Mesenchymal stem cell (in vitro differentiated cells and primary cell): ENCODE measurements around the gene MAD2L2. TPM values are rescaled to one million over a fixed set of nuclear protein-coding genes. Genes with fewer than 3 reads are reported as not detected.

Source experiments
- DNase-seq: peaks from one replicate; pipeline ENCODE4 v3.0.0-alpha.2; 2013
- H2AFZ ChIP-seq: one replicate; pipeline ENCODE4 v1.6.1; 2013; ENCODE audit warnings: low read depth, mild to moderate bottlenecking, control low read depth, inconsistent platforms, low read length, moderate library complexity
- H2AK5ac ChIP-seq: 2 replicates; pipeline ENCODE4 v1.6.1; 2013; ENCODE audit warnings: low read length, moderate library complexity, mild to moderate bottlenecking, inconsistent platforms; ENCODE audit not compliant: severe bottlenecking
- H2BK120ac ChIP-seq: one replicate; pipeline ENCODE4 v1.6.1; 2013; ENCODE audit warnings: low read depth, mild to moderate bottlenecking, inconsistent platforms, low read length, moderate library complexity
- H2BK12ac ChIP-seq, 2 experiments: one replicate each; pipeline ENCODE4 v1.6.1; 2013; ENCODE audit warnings: inconsistent platforms in 2 of 2, low read length in 2 of 2, mild to moderate bottlenecking in 2 of 2, moderate library complexity in 2 of 2, control low read depth in 1 of 2
- H2BK15ac ChIP-seq: one replicate; pipeline ENCODE4 v1.6.1; 2013; ENCODE audit warnings: mild to moderate bottlenecking, low read depth, inconsistent platforms; ENCODE audit not compliant: poor library complexity, severe bottlenecking
- H2BK5ac ChIP-seq: 2 replicates; pipeline ENCODE4 v1.6.1; 2013; ENCODE audit warnings: low read depth, mild to moderate bottlenecking, low read length, control low read depth, inconsistent platforms; ENCODE audit not compliant: poor library complexity, severe bottlenecking
- H3K14ac ChIP-seq, 2 experiments: one replicate each; pipeline ENCODE4 v1.6.1; 2013; ENCODE audit warnings: inconsistent platforms in 2 of 2, low read length in 2 of 2, control low read depth in 1 of 2, mild to moderate bottlenecking in 1 of 2, moderate library complexity in 1 of 2
- H3K18ac ChIP-seq, 2 experiments: one replicate each; pipeline ENCODE4 v1.6.1; 2013; ENCODE audit warnings: inconsistent platforms in 2 of 2, low read length in 2 of 2, control low read depth in 1 of 2, low read depth in 1 of 2, mild to moderate bottlenecking in 1 of 2
- H3K23ac ChIP-seq, 2 experiments: one replicate each; pipeline ENCODE4 v1.6.1; 2013; ENCODE audit warnings: inconsistent platforms in 2 of 2, low read length in 2 of 2, mild to moderate bottlenecking in 2 of 2, moderate library complexity in 2 of 2, control low read depth in 1 of 2
- H3K27ac ChIP-seq: 2 replicates; pipeline ENCODE4 v1.5.1; 2013; ENCODE audit warnings: mild to moderate bottlenecking, moderate library complexity, low read length, control low read depth, inconsistent platforms; ENCODE audit not compliant: poor library complexity, severe bottlenecking
- H3K27me3 ChIP-seq, 2 experiments: 2 replicates each; pipeline versions ENCODE4 v1.6.1 to v1.7.0; 2013; ENCODE audit warnings: low read length in 2 of 2, mild to moderate bottlenecking in 2 of 2, moderate library complexity in 2 of 2, control low read depth in 1 of 2, inconsistent platforms in 1 of 2; ENCODE audit not compliant: control insufficient read depth in 1 of 2, insufficient read depth in 1 of 2
- H3K36me3 ChIP-seq, 2 experiments: 2 replicates each; pipeline versions ENCODE4 v1.6.1 to v1.7.0; 2013; ENCODE audit warnings: low read length in 2 of 2, control low read depth in 1 of 2, inconsistent platforms in 1 of 2, low read depth in 1 of 2, mild to moderate bottlenecking in 1 of 2; ENCODE audit not compliant: insufficient read depth in 2 of 2, control insufficient read depth in 1 of 2
- H3K4ac ChIP-seq, 2 experiments: one replicate each; pipeline ENCODE4 v1.6.1; 2013; ENCODE audit warnings: inconsistent platforms in 2 of 2, low read length in 2 of 2, mild to moderate bottlenecking in 2 of 2, moderate library complexity in 2 of 2, control low read depth in 1 of 2, low read depth in 1 of 2
- H3K4me1 ChIP-seq: 2 replicates; pipeline ENCODE4 v1.6.1; 2013; ENCODE audit warnings: low read depth, low read length, control low read depth; ENCODE audit not compliant: control insufficient read depth, insufficient read depth
- H3K4me2 ChIP-seq: 2 replicates; pipeline ENCODE4 v1.6.1; 2013; ENCODE audit warnings: low read length, mild to moderate bottlenecking, inconsistent platforms; ENCODE audit not compliant: poor library complexity, severe bottlenecking
- H3K4me3 ChIP-seq, 2 experiments: 2 replicates each; pipeline versions ENCODE4 v1.5.1 to v1.7.0; 2013; ENCODE audit warnings: low read length in 2 of 2, mild to moderate bottlenecking in 2 of 2, control low read depth in 1 of 2, low read depth in 1 of 2; ENCODE audit not compliant: insufficient read depth in 1 of 2
- H3K79me1 ChIP-seq: replicated peaks from 2 replicates; pipeline ENCODE4 v1.6.1; 2013; ENCODE audit warnings: mild to moderate bottlenecking, control low read depth, low read length, inconsistent platforms; ENCODE audit not compliant: poor library complexity, severe bottlenecking
- H3K9ac ChIP-seq: 2 replicates; pipeline ENCODE4 v1.7.0; 2013; ENCODE audit warnings: mild to moderate bottlenecking, low read length, moderate library complexity
- H3K9me3 ChIP-seq: 2 replicates; pipeline ENCODE4 v1.7.0; 2013; ENCODE audit warnings: mild to moderate bottlenecking, low read length; ENCODE audit not compliant: control insufficient read depth
- H4K8ac ChIP-seq: one replicate; pipeline ENCODE4 v1.6.1; 2013; ENCODE audit warnings: inconsistent platforms, mild to moderate bottlenecking, low read length, moderate library complexity
- H4K91ac ChIP-seq: one replicate; pipeline ENCODE4 v1.6.1; 2013; ENCODE audit warnings: mild to moderate bottlenecking, low read length, inconsistent platforms
- WGBS: methylation state at CpG from one replicate; pipeline ENCODE4 v1.1.7; 2013; ENCODE audit warnings: mixed read lengths; 5-methylcytosine and 5-hydroxymethylcytosine counted together
- polyA plus RNA-seq, 2 experiments: library from polyadenylated mRNA; stranded (reverse); fragments of 200-250 nt; gene quantifications; one replicate each; pipeline ENCODE4 v1.2.3, GENCODE V29; 2013

Gene MAD2L2
- polyA plus RNA-seq (2013, experiment 1 of 2), result 25.7 TPM
- polyA plus RNA-seq (2013, experiment 2 of 2), result 26.3 TPM

GRCh38 chr1:11681071-11681771 is at the start of gene MAD2L2:
Gene MAD2L2, minus strand, starts transcription at chr1:11681148. Its CDS starts 547 bp downstream, at chr1:11680601.
- WGBS, result under 1% methylated on average over 61 of the region's 71 CpGs
- peaks cover 10 to 22% of the 10 kb centered on the region in 2 experiments for H3K27me3 ChIP-seq

GRCh38 chr1:11730429-11730891 is 49.5 kb upstream of the MAD2L2 start:
- Histone ChIP-seq H3K36me3 (peaks cover 0 to 3% of the 10 kb centered on the region in 2 experiments), H3K4me1 (peaks cover 21% of the 10 kb centered on the region), H2AK5ac (no peak overlapping the region), H3K18ac (peak overlapping the region; percentile 70 to 87), H3K4me3 (no peak overlapping the region), H3K14ac (no peak overlapping the region), H3K23ac (no peak overlapping the region), H3K27me3 (no peaks in the 10 kb centered on the region), H3K9ac (no peak overlapping the region), H4K8ac (peak overlapping the region; percentile 66), H2AFZ (no peak overlapping the region), H3K9me3 (no peaks in the 10 kb centered on the region), H2BK15ac (peak overlapping the region; percentile 32), H2BK5ac (no peak overlapping the region), H4K91ac (peak overlapping the region; percentile 72), H3K4me2 (no peak overlapping the region), H3K79me1 (no peaks in the 10 kb centered on the region), H3K4ac (peak overlapping the region; percentile 53 to 79), H3K27ac (no peak overlapping the region), H2BK12ac (peak overlapping the region in 1 of 2 experiments; percentile 51), H2BK120ac (peak overlapping the region; percentile 76)
- peak; percentile 73 for DNase-seq
- 24% methylated on average over 5 of the region's 5 CpGs for WGBS

More at GRCh38 chr1:11681071-11681771, at the start of gene MAD2L2:
- peak within 1 kb of the TSS; percentile 87 for H3K9ac ChIP-seq
- no peak within 1 kb of the TSS for H2AK5ac ChIP-seq
- H3K4me1 ChIP-seq, result peaks cover 14% of the 10 kb centered on the region
- peak within 1 kb of the TSS; percentile 92 for H3K18ac ChIP-seq
- H2BK12ac ChIP-seq, result peak within 1 kb of the TSS; percentile 25 to 61
- H2BK5ac ChIP-seq, result peak within 1 kb of the TSS; percentile 76
- H3K27ac ChIP-seq, result peak within 1 kb of the TSS; percentile 51
- peak within 1 kb of the TSS; percentile 3 for H4K91ac ChIP-seq
- H3K4me3 ChIP-seq, result peak within 1 kb of the TSS; percentile 81 to 92
- peak within 1 kb of the TSS in 1 of 2 experiments; percentile 93 for H3K23ac ChIP-seq
- no peaks in the 10 kb centered on the region for H3K9me3 ChIP-seq
- peak; percentile 79 for DNase-seq
- peaks cover 18% of the 10 kb centered on the region for H3K79me1 ChIP-seq
- H3K4me2 ChIP-seq, result peak within 1 kb of the TSS; percentile 81
- H2BK120ac ChIP-seq, result peak within 1 kb of the TSS; percentile 89
- H2BK15ac ChIP-seq, result peak within 1 kb of the TSS; percentile 75
- peak within 1 kb of the TSS; percentile 90 for H2AFZ ChIP-seq
- H3K14ac ChIP-seq, result peak within 1 kb of the TSS in 1 of 2 experiments; percentile 92
- peak within 1 kb of the TSS; percentile 27 to 63 for H3K4ac ChIP-seq
- H3K36me3 ChIP-seq, result peaks cover 10 to 14% of the 10 kb centered on the region in 2 experiments
- H4K8ac ChIP-seq, result peak within 1 kb of the TSS; percentile 71

DNA sequence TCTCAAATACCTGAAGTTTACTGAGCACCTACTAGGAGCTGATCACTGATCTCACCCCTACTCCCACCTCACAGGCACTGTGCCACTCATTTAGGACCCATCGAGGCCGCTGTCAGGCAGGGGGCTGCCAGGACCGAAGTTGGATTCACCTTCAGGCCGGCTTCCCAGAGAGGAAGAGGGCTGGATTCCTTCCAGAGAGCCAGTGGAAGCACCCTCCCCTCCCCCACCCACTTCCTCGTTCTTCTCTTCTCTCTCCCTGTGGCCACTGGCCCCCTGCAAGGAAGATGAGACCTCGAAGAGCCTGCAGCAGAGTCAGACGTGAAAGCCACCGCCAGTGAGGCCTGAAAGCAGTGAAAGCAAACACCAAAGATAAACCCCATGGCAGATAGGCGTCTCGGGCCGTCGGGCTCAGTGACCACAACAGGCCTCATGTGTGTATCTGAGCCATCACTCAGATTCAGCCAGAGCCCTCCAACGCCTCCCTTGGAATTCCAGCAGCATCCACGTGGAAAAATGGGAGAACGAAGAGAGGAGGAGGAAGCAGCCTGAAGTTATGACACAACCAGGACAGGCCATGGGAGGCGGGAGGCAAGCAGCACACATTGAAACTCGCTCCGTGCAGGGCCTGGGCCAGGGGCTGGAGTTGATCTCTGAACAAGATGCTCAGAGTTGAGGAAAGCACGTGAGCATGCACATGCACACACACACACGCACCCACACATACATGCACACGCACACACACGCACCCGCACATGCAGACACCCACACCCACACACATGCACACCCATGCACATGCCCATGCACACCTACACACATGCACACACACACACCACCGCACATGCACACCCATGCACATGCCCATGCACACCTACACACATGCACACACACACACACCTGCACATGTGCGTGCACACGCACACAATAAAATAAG is 48.8 kb upstream of the MAD2L2 start:
- H3K36me3 ChIP-seq, result peaks cover 0 to 3% of the 10 kb centered on the region in 2 experiments
- peak overlapping the region; percentile 46 to 87 for H3K18ac ChIP-seq
- H3K4ac ChIP-seq, result peak overlapping the region in 1 of 2 experiments; percentile 24
- no peak overlapping the region for H3K9ac ChIP-seq
- peak; percentile 42 for DNase-seq
- no peak overlapping the region for H2AK5ac ChIP-seq
- peak overlapping the region; percentile 92 for H4K8ac ChIP-seq
- no peaks in the 10 kb centered on the region for H3K79me1 ChIP-seq
- H2BK120ac ChIP-seq, result peak overlapping the region; percentile 69
- H2BK5ac ChIP-seq, result no peak overlapping the region
- H3K27ac ChIP-seq, result peak overlapping the region; percentile 15
- no peak overlapping the region for H3K4me2 ChIP-seq
- WGBS, result 59% methylated on average over 26 of the region's 26 CpGs
- peak overlapping the region in 1 of 2 experiments; percentile 77 for H3K14ac ChIP-seq
- H3K27me3 ChIP-seq, result peaks cover 0 to 6% of the 10 kb centered on the region in 2 experiments
- no peak overlapping the region for H3K23ac ChIP-seq
- peak overlapping the region; percentile 72 for H4K91ac ChIP-seq
- peaks cover 21% of the 10 kb centered on the region for H3K4me1 ChIP-seq
- peak overlapping the region; percentile 55 for H2AFZ ChIP-seq
- peak overlapping the region; percentile 55 for H2BK12ac ChIP-seq
- no peak overlapping the region for H3K4me3 ChIP-seq
- H3K9me3 ChIP-seq, result no peaks in the 10 kb centered on the region
- H2BK15ac ChIP-seq, result no peak overlapping the region
